GM18873 (cell line): Measurements from ENCODE around the gene GPALPP1.
"Not testable (repeated sequence)": the region's sequence is repeated elsewhere in the genome, so short reads cannot be mapped to it uniquely, and the experiment has no call there.

Source experiments
- ATAC-seq: cut with Tn5 transposase; IDR thresholded peaks from one replicate; pipeline ENCODE4 v1.9.1; 2021; ENCODE audit warnings: mild to moderate bottlenecking, moderate library complexity, moderate number of reproducible peaks; ENCODE audit not compliant: unreplicated experiment, low FRiP score

Gene GPALPP1, protein sequence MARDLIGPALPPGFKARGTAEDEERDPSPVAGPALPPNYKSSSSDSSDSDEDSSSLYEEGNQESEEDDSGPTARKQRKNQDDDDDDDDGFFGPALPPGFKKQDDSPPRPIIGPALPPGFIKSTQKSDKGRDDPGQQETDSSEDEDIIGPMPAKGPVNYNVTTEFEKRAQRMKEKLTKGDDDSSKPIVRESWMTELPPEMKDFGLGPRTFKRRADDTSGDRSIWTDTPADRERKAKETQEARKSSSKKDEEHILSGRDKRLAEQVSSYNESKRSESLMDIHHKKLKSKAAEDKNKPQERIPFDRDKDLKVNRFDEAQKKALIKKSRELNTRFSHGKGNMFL

DNA sequence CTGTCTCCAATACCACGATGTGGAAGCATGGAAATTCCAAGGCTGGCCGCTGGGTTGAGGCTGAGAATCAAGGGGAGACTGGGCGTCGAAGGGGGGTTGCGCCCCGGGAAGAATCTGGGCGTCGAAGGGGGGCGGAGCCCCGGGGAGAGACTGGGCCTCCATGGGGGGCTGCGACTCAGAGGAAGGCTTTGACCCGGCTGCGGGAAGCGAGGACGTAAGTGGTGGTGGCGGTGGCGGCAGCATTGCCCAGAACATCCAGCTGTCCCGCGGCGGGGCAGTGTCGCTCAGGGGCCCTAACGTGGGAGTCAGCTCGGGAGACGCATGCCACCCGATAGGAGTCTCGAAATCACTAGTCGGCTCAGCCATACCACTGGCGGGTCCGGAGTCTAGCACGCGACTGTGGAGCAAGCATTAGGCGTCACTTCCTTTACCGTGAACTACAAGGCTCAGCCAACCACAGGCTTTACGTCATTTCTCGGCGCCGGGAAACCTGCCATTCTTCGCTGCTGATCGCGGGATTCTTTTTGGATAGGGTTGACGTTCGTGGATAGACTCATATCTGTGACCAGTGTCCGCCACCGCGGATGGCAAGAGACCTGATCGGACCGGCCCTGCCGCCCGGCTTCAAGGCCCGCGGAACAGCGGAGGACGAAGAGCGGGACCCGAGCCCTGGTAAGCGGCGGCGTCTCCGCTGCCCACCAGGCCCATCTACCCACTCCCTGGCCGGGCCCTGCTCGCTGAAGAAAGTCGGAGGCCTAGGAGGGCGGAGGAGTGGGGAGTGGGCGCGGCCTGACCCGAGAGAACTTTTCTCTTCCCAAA is at the start of gene GPALPP1, which contains the start of gene NUFIP1:
TSS of gene GPALPP1 (plus strand) at position 468 of the 819 bp plus-strand sequence. CDS start at position 585, 117 bp downstream.
TSS of gene NUFIP1 (minus strand) at position 401 of the 819 bp plus-strand sequence. CDS start at position 366, 35 bp downstream.
- peak; percentile 95 for ATAC-seq

DNA sequence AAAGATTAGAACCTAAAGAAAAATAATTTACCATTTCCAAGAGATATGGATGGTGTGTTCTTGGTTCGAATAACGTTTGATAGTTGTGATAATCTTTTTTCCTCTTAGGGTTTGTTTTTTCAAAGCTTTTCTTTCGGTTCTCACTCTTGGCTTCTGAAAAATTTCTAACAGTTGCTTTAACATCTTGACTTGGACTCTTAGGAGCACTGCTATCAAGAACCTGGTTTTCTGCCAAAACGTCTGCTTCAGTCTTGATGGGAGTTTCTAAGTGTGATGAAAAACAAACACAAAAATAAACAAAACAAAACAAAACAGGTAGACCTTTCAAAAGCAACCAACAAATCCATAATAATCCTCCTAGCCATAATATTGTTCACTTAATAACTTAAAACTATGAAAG is 45.9 kb upstream of the GPALPP1 start:
- ATAC-seq, result not testable (repeated sequence)

DNA sequence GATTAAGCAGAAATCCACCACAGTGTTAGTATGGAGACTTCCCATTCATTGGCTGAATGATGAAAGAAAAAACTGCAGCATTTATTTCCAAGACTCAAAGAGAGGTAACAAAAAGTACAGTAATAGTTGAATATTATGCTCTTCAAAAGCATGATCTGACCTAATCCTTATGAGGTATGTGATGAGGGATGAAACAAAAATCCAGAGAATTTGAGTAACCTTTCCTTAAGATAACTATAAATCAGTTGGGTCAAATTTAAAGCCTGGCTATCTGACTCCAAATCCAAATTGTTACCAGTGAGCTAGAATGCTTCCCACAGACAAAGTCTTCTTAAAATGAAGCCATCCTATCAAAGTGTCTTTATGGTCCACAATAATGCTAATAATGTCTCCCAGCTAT is 38.2 kb upstream of the GPALPP1 start:
- ATAC-seq, result no peak

DNA sequence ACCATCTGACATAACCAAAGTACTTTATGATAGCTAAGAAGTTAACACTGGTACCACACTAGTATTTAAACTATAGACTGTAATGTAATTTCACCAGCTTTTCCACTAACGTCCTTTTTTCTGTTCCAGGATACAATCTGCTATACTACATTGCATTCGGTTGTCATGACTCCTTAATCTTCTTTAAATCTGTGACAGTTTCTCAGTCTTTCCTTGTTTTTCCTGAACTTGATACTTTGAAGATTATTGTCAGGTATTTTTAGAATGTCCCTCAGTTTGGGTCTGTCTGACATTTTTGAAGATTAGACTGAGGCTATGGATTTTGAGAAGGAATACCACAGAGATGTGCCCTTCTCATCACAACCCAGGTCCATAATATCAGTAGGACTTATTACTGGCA is 36.7 kb upstream of the GPALPP1 start:
- ATAC-seq, result no peak

DNA sequence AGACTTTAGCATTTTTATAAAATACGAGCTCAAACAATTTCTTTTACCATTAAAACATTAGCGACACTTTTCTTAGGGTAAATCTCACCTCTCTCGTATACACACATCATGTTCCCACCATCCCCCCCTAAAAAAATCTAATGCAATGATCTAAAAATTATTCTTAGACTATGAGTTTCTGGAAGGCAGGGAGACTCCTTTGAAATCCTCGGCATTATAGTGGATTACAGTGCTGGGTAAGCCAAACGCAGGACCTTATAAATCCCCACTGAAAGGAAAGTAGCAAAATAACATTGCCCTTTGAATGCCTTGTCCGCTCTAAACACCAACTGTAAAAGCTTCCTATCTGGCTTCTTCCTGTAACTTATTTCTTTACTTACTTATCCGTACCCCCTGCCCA is 35.1 kb upstream of the GPALPP1 start:
- no peak for ATAC-seq

DNA sequence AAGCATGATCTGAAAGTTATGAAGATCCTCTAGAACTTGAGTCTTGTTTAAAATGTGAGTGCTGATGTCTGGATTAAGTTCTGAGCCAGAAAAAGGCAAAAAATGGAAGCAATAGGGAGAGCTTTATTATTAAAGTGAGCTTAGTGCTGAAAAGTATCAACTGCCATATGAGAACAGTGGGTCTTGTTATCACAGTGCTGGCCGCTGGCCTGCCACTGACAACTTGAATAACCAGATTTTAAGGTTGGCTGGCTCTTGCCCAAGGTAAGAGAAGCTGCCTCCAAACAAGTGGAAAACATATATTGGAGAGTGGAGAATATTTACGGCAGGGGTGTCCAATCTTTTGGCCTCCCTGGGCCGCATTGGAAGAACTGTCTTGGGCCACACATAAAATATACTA is 33.9 kb upstream of the GPALPP1 start:
- ATAC-seq, result no peak

DNA sequence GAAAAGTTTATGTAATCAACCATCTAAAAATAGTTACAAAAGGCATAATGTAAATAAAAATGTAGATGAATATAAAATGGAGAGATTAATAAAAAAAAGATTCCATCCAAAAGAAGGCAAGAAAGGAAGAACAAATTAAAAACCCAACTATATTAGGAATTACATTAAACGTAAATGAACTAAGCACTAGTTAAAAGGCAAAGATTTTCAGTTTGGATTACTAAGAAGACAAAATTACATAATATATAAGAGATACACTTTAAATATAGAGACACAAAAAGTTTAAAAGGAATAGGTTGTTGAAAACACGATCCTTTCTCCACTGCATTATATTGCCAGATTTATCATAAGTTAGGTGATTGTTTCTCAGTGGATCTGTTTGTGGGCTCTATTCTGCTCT is 27.3 kb upstream of the GPALPP1 start:
- ATAC-seq, result no peak

DNA sequence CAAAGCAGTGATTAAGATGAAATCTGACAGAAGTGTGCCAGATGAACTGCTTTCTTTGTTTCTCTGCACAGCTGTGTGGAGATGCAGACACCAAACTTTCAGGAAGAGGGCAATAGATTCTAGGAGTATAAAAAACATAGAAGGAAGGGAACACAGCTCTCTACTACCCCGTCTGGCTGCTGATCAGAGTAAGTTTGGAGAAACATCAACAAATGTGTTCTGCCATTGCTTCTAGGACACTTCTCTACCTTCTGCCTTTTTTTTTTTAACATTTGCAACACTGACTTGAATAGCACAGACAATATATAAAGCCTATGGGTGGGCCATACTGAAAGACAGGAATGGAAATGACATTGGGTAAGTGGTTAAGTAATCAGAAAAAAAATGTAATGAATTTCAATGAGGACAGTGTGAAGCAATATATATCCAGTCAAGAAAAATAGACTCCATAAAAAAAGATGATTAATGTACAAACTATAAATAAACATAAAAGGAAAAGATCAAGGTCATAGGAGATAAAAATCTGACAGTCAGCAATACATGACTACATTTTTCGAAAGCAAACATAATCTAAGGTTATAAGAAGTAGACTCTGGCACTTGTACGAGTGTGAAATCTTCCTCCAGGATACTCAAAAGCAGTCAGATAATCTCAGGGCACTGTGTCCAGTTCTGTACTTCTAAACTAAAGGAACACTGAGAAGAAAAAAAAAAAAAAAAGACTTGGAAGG is 21.5 kb upstream of the GPALPP1 start:
- no peak for ATAC-seq

DNA sequence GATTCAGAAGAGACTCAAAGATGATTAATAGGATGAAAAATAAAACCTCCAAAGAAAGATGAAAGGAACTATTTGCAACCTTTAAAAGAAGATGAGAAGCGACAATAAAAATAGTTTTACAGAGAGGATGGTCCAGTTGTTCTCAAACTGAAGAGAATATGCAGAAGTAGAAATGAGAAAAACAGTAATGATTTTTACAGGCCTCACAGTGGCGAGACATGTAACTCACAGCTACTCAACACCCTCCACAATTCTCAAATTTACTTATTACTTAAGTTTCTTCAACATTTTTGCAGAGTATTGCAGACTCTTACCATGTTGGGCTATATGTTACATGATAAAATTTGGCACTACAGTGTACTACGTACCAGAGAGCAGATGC is 20.9 kb upstream of the GPALPP1 start:
- ATAC-seq, result no peak

DNA sequence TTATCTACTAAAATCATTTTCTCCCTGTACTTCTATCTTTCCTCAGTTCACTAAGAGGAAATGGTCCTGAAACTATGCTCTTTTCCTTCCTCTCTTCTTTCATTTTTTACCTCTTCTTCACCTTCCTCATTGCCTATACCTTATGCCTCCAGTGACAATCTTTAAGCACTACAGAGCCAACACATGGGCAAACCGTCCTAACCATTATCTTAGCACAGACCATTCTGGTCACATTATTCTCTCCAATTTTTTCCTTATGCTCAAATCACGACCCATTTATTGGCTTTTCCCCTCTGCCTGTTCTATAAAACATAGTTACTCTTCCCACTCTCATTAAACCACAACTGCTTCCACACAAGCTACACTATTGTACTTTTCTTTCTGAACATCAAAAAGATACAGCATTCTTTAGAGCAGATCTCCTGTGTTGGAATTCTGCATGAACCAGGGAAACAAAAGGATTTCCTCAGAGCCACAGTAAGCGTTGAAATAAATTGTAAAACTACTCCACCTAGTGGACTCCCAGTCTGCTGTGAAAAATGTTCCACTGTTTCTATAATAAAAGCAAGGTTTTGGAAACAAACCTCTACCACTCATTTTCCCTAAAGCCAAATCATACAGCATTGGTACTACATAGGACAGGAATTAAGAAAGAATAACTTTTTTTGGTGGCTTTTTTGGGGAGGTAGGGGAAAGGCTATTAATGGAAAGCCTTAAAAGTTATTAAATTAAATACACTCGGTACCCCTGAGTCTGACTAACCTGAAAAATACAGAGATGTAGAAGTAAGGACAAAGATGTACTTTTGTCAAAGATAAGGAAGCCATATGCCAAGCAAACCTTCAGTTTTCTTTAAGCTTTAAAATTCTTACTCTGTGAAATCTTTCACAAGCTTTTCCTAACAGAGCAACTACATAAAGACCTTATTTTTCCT is 19.5 kb upstream of the GPALPP1 start:
- ATAC-seq, result no peak

DNA sequence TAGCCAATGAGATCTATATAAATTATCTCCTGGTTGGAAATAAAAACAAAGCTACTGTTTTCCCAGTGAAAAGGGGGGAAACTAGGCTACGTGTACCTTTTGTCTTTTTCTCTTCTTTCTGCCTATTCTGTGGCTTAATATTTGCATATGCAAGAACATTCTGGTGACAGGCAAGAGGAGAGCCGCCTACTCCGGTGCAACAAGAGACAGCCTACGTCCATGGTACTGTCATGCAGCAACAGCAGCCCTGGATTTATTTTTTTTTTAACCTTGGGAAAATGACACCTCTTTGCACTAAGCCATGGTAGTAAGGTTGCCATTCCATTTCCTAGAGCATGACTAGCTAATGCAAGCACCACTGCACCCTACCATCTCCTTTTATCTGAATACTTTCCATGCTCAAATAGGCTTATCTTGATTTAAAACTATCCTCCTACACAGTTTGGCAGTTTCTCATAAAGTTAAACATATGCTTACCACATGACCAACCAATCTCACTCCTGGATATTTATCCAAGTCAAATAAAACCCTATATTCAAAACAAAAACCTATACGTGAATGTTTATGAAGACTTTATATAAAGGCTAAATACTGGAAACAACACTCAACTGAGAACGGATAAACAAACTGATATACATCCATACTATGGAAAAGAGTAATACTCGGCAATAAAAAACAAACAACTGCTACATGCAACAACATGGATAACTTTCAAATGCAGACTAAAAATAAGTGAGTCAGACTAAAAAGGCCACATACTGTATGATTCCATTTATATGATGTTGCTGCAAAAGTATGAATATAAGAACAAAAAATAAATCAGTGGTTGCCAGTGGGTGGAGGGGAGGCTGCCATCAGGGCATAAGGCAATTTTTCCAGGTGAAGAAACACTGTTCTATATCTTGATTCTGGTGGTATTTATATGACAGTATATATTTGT is 17.4 kb upstream of the GPALPP1 start:
- no peak for ATAC-seq

DNA sequence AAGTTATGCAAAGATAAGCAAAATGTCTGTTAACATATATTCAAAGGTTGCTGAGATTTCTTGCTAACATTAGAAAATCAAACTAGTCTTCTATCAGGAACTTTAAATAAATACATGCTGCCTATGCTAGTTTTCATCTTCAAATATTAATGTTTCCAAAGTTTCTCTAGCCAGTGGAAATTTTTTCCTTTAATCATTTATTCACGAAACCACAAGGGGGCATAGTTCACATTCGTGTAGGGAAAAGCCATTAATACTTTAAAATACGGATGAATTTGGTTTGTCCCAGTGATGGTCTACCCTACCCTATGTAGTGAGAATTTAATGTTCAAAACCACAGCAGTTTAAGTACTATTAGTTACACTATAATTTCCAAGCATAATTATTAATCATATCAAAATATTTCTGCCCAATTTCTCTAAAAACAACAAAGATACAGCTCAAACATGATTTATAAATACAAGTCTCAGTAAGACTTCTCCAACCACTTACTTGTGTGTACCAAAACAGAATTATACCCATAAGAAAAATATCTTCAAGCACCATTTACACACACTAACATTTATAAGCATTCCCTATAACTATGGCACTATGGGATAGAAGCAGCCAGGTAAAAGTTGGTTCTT is 16.3 kb upstream of the GPALPP1 start:
- no peak for ATAC-seq

DNA sequence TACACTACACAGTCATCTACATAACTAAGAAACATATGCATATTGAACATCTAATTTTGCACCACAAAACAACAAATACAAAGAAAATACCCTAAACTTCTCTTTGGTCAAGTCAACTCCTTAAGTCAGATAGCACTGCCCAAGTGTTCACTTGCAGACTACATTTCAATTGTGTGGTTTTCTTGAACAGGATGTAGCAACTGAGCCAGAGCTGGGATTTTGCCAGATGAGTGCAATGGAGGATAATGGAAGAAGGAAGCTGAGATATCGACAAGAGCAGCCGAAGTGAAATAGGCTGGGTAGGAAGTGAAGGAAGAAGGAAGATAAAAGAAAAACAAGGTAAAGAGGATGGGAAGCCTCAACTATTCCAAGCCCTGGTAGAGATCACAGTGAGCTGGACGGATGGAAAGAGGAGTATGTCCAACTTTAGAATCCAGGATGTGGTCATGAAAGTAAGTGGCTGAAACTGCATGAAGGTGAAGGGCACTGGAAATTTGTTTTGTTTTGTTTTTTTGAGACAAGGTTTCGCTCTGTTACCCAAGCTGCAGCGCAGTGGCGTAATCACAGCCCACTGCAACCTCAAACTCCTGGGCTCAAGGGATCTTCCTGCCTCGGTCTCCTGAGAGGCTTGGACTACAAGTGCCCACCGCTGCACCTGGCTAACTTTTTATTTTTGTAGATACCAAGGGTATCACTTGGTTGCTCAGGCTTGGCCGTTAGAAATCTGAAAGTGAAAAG is 15.1 kb upstream of the GPALPP1 start:
- ATAC-seq, result peak; percentile 37

DNA sequence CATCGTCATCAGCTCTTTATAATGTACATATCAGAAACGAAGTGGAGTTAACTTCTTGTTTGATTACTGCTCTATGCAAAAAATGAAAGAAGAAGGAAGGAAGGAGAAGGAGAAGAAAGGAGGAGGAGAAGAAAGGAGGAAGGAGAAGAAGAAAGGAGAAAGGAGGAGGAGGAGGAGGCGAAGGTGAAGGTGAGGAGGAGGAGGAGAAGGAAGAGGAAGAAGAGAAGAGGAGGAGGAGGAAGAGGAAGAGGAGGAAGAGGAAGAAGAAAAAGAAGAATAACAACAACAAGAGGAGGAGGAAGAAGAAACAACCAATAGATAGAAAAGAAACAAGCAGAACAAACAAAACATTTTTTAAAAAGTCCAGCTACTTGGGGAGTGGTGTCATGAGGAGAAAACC is 13.1 kb upstream of the GPALPP1 start:
- no peak for ATAC-seq

DNA sequence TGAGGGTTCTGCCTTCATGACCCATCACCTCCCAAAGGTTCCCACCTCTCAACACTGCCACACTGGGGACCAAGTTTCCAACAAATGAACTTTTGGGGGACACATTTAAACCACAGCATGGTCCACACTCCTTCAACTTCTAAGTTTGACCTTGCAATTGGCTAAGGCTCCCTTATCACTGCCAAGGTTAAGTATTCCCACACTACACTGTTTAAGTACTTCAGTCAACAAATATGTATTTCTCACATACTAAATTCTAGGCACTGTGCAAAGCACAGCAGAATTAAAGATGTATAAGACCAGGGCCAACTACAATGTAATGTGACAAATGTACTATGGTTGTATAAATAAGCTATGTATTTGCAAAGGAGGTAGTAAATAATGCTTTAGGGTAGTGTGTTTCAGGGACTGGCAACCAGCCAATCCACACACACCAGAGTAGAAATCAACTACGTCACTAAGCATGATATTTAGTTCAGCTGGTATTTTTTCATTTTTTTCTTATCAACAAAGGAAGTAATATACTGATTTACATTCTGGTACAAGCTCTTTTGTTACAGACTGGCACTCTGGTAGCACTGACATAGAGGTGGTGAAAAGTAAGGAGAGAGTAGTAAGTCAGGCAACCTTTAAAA is 12.3 kb upstream of the GPALPP1 start:
- no peak for ATAC-seq

DNA sequence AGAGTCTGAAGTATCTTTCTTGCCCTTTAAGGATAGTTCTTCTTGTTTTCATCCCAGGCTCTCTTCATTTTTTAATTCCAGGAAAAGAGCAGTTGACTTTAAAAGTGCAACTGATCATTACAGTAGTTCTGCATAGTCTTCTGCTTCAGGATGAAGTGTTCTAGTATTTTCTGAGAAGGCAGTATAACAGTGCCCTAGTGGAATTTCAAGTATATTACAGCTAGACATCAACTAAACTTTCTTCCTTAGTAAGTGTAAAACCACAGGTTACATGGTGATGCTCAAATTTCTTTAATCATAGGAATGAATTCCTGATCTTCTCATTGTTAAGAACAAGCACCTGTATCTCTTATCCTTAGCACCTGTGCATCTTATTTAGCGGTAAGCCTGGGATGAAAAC is 11.0 kb upstream of the GPALPP1 start:
- ATAC-seq, result no peak

DNA sequence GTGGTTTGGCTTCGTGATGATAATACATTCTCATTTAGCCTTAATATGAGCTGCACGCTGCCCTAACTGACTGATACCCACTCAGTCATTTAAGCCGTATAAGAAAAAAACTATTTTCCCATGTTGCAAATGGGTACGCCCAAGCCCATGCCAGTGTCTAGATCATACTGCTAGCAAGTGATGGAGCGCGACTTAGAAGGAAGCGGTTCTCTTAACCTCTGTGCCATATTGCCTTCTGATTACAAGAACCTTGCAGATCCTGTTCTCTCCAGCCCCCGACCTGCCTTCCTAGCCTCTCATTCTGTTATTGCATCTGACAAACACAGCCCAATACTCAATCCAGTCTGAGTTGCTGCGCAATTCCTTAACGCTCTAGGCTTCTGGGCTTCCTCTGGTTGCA is 603 bp downstream of the GPALPP1 start:
- ATAC-seq, result no peak
